ENCODE results near the gene MGAT5B.

MGAT5B gene

GRCh38 chr17:76886395-76886794 is 18.2 kb downstream of the MGAT5B start:
- DNase-seq (ENCODE audit: low spot score), result no peak
- no peak for TF ChIP-seq CTCF (IDR thresholded peaks at IDR 0.05; ENCODE audit: extremely low read depth, missing control alignments)

- peak; percentile 2 for TF ChIP-seq CTCF (IDR thresholded peaks at IDR 0.05; ENCODE audit: extremely low read depth, missing control alignments)
- no peak for DNase-seq (ENCODE audit: low spot score)
Measured at GRCh38 chr17:76887802-76888201, 19.6 kb downstream of the MGAT5B start.

GRCh38 chr17:76888661-76889060 is 20.5 kb downstream of the MGAT5B start:
- TF ChIP-seq CTCF (IDR thresholded peaks at IDR 0.05; ENCODE audit: extremely low read depth, missing control alignments), result no peak
- DNase-seq (ENCODE audit: low spot score), result no peak

- DNase-seq (ENCODE audit: low spot score), result no peak
- no peak for TF ChIP-seq CTCF (IDR thresholded peaks at IDR 0.05; ENCODE audit: extremely low read depth, missing control alignments)
Measured at GRCh38 chr17:76889323-76889722, 21.1 kb downstream of the MGAT5B start.

- no peak for TF ChIP-seq CTCF (IDR thresholded peaks at IDR 0.05; ENCODE audit: extremely low read depth, missing control alignments)
- DNase-seq (ENCODE audit: low spot score), result no peak
Measured at GRCh38 chr17:76892329-76892728, 24.1 kb downstream of the MGAT5B start.

- DNase-seq (ENCODE audit: low spot score), result no peak
- no peak for TF ChIP-seq CTCF (IDR thresholded peaks at IDR 0.05; ENCODE audit: extremely low read depth, missing control alignments)
Measured at GRCh38 chr17:76893623-76894334, 25.6 kb downstream of the MGAT5B start.

GRCh38 chr17:76894842-76895241 is 26.6 kb downstream of the MGAT5B start:
- TF ChIP-seq CTCF (IDR thresholded peaks at IDR 0.05; ENCODE audit: extremely low read depth, missing control alignments), result no peak
- no peak for DNase-seq (ENCODE audit: low spot score)
